ENCODE data around the gene NIPAL3.
A peak's percentile ranks its signal among the peaks of the same experiment; 100 is the strongest.

Gene NIPAL3

GRCh38 chr1:24409535-24409934, 6.1 kb upstream of the NIPAL3 start:
- Mint-ChIP-seq H3K27me3 (ENCODE audit: low read depth) (no peaks in the 10 kb centered on the region), H3K36me3 (ENCODE audit: low read depth) (peaks cover 9% of the 10 kb centered on the region), H3K9me3 (peaks cover 5% of the 10 kb centered on the region)

GRCh38 chr1:24410750-24411149, 4.9 kb upstream of the NIPAL3 start:
- Mint-ChIP-seq H3K27ac (no peak overlapping the region), H3K36me3 (ENCODE audit: low read depth) (peaks cover 9% of the 10 kb centered on the region), H3K27me3 (ENCODE audit: low read depth) (no peaks in the 10 kb centered on the region), H3K4me1 (peaks cover 6% of the 10 kb centered on the region), H3K4me3 (peak overlapping the region in 1 of 3 experiments; percentile 25), H3K9me3 (peaks cover 5% of the 10 kb centered on the region)
- TF ChIP-seq CTCF (IDR thresholded peaks at IDR 0.05; ENCODE audit: unreplicated experiment in 3 of 3) = no peak

More at GRCh38 chr1:24409535-24409934, 6.1 kb upstream of the NIPAL3 start:
- Mint-ChIP-seq H3K4me1 (peaks cover 5% of the 10 kb centered on the region), H3K27ac (no peak overlapping the region), H3K4me3 (no peak overlapping the region)
- TF ChIP-seq CTCF (IDR thresholded peaks at IDR 0.05; ENCODE audit: unreplicated experiment in 3 of 3) = no peak

- TF ChIP-seq CTCF (IDR thresholded peaks at IDR 0.05; ENCODE audit: unreplicated experiment in 3 of 3) = no peak
- Mint-ChIP-seq H3K9me3 (peaks cover 5% of the 10 kb centered on the region), H3K36me3 (ENCODE audit: low read depth) (peaks cover 9% of the 10 kb centered on the region), H3K4me3 (peak overlapping the region in 2 of 3 experiments; percentile 17 to 43), H3K27me3 (ENCODE audit: low read depth) (peaks cover 4% of the 10 kb centered on the region), H3K4me1 (peaks cover 18% of the 10 kb centered on the region), H3K27ac (no peak overlapping the region)
Observed at GRCh38 chr1:24411963-24412362, 3.6 kb upstream of the NIPAL3 start.

GRCh38 chr1:24412408-24412807, 3.2 kb upstream of the NIPAL3 start:
- Mint-ChIP-seq H3K4me3 (peak overlapping the region; percentile 90 to 96 (median 95)), H3K36me3 (ENCODE audit: low read depth) (peaks cover 9% of the 10 kb centered on the region), H3K4me1 (peaks cover 20% of the 10 kb centered on the region), H3K27me3 (ENCODE audit: low read depth) (peaks cover 4% of the 10 kb centered on the region), H3K9me3 (peaks cover 5% of the 10 kb centered on the region), H3K27ac (no peak overlapping the region)
- no peak for TF ChIP-seq CTCF (IDR thresholded peaks at IDR 0.05; ENCODE audit: unreplicated experiment in 3 of 3)

- H3K9me3 Mint-ChIP-seq = no peaks in the 10 kb centered on the region
- H3K27ac Mint-ChIP-seq = peak within 1 kb of the TSS; percentile 37 to 80 (median 55)
- peak within 1 kb of the TSS; percentile 91 to 96 (median 95) for H3K4me3 Mint-ChIP-seq
- H3K4me1 Mint-ChIP-seq = peaks cover 20% of the 10 kb centered on the region
- peaks cover 4% of the 10 kb centered on the region for H3K27me3 Mint-ChIP-seq (ENCODE audit: low read depth)
- H3K36me3 Mint-ChIP-seq (ENCODE audit: low read depth) = peaks cover 6% of the 10 kb centered on the region
- no peak for TF ChIP-seq CTCF (IDR thresholded peaks at IDR 0.05; ENCODE audit: unreplicated experiment in 3 of 3)
Observed at GRCh38 chr1:24413350-24414163, 2.0 kb upstream of the NIPAL3 start, which contains the start of gene STPG1. STPG1 (minus strand) TSS chr1:24413782; CDS start chr1:24401388, 12,394 bp downstream.

Measured in nephron (organoid).